D721Med (cell line): ENCODE measurements around the gene AFF3.

Source experiments
- DNase-seq: peaks from one replicate; pipeline ENCODE4 v3.0.0; 2011; ENCODE audit warnings: low spot score; ENCODE audit not compliant: insufficient read length
- FAIRE-seq: peaks from 2 replicates; lab custom pipeline; 2011; peaks lifted over from hg19 to GRCh38; lab: Jason Lieb, UNC
- CTCF ChIP-seq: IDR thresholded peaks from 2 replicates; pipeline ENCODE4 v1.5.1; 2012; ENCODE audit warnings: mild to moderate bottlenecking, control low read depth; ENCODE audit not compliant: insufficient read depth; ENCODE audit errors: missing control alignments

Gene AFF3

GRCh38 chr2:99822474-99823207, 319.7 kb downstream of the AFF3 start:
- FAIRE-seq = no peak
- no peak for DNase-seq
- TF ChIP-seq CTCF = no peak

GRCh38 chr2:99821984-99822383, 320.4 kb downstream of the AFF3 start:
- no peak for TF ChIP-seq CTCF
- DNase-seq (no peak), FAIRE-seq (no peak)

- TF ChIP-seq CTCF = no peak
- FAIRE-seq (no peak), DNase-seq (no peak)
Observed at GRCh38 chr2:99821572-99821971, 320.8 kb downstream of the AFF3 start.

GRCh38 chr2:99821039-99821438, 321.4 kb downstream of the AFF3 start:
- FAIRE-seq (no peak), DNase-seq (no peak)
- TF ChIP-seq CTCF = peak; percentile 24

- DNase-seq (no peak), FAIRE-seq (no peak)
- no peak for TF ChIP-seq CTCF
Observed at GRCh38 chr2:99819766-99820165, 322.6 kb downstream of the AFF3 start.

GRCh38 chr2:99818842-99819241, 323.5 kb downstream of the AFF3 start:
- DNase-seq (no peak), FAIRE-seq (no peak)
- no peak for TF ChIP-seq CTCF

GRCh38 chr2:99816908-99817307, 325.5 kb downstream of the AFF3 start:
- no peak for FAIRE-seq
- TF ChIP-seq CTCF = no peak

More at GRCh38 chr2:99816908-99817307, 325.5 kb downstream of the AFF3 start:
- DNase-seq = no peak
